ENCODE measurements around the gene ZNF236.
A peak's percentile ranks its signal among the peaks of the same experiment; 100 is the strongest.

The ZNF236 gene

GRCh38 chr18:76821356-76821874 lies 942 bp upstream of the ZNF236 start:
- DNase-seq (ENCODE audit: low spot score): no peak

GRCh38 chr18:76821875-76822505 lies 367 bp upstream of the ZNF236 start:
- peak; percentile 95 for DNase-seq (ENCODE audit: low spot score)

GRCh38 chr18:76823161-76823538 lies 793 bp downstream of the ZNF236 start:
- DNase-seq (ENCODE audit: low spot score): no peak

- DNase-seq (ENCODE audit: low spot score): no peak
Measured at GRCh38 chr18:76823587-76824011, 1.2 kb downstream of the ZNF236 start.

- no peak for DNase-seq (ENCODE audit: low spot score)
Measured at GRCh38 chr18:76824145-76824676, 1.9 kb downstream of the ZNF236 start.

GRCh38 chr18:76824754-76825153 lies 2.4 kb downstream of the ZNF236 start:
- DNase-seq (ENCODE audit: low spot score): no peak

- peak; percentile 39 for DNase-seq (ENCODE audit: low spot score)
Measured at GRCh38 chr18:76827205-76828200, 5.1 kb downstream of the ZNF236 start.

- no peak for DNase-seq (ENCODE audit: low spot score)
Measured at GRCh38 chr18:76834379-76834778, 12.0 kb downstream of the ZNF236 start.

- DNase-seq (ENCODE audit: low spot score): no peak
Measured at GRCh38 chr18:76835380-76835779, 13.0 kb downstream of the ZNF236 start.

- no peak for DNase-seq (ENCODE audit: low spot score)
Measured at GRCh38 chr18:76837071-76837470, 14.7 kb downstream of the ZNF236 start.

GRCh38 chr18:76838182-76838581 lies 15.8 kb downstream of the ZNF236 start:
- no peak for DNase-seq (ENCODE audit: low spot score)

- DNase-seq (ENCODE audit: low spot score): peak; percentile 43
Measured at GRCh38 chr18:76839086-76839794, 16.9 kb downstream of the ZNF236 start.

- DNase-seq (ENCODE audit: low spot score): no peak
Measured at GRCh38 chr18:76842837-76843530, 20.6 kb downstream of the ZNF236 start.

- no peak for DNase-seq (ENCODE audit: low spot score)
Measured at GRCh38 chr18:76844144-76844543, 21.8 kb downstream of the ZNF236 start.

- no peak for DNase-seq (ENCODE audit: low spot score)
Measured at GRCh38 chr18:76844742-76845477, 22.6 kb downstream of the ZNF236 start.

- DNase-seq (ENCODE audit: low spot score): no peak
Measured at GRCh38 chr18:76846217-76846616, 23.9 kb downstream of the ZNF236 start.

- DNase-seq (ENCODE audit: low spot score): no peak
Measured at GRCh38 chr18:76847916-76848315, 25.6 kb downstream of the ZNF236 start.

GRCh38 chr18:76850112-76850511 lies 27.8 kb downstream of the ZNF236 start:
- DNase-seq (ENCODE audit: low spot score): no peak

- DNase-seq (ENCODE audit: low spot score): no peak
Measured at GRCh38 chr18:76855594-76855993, 33.2 kb downstream of the ZNF236 start.

- DNase-seq (ENCODE audit: low spot score): no peak
Measured at GRCh38 chr18:76857476-76857875, 35.1 kb downstream of the ZNF236 start.
